GM18951 (cell line): ENCODE data around the gene GALNT18.

Source experiments
- POLR2A ChIP-seq: IDR thresholded peaks from 4 replicates; pipeline ENCODE4 v1.6.1; 2011; ENCODE audit warnings: mild to moderate bottlenecking; ENCODE audit not compliant: insufficient read length, insufficient read depth; ENCODE audit errors: extremely low read depth
- in situ Hi-C: fragments of 300-500 bp; cut with MboI; formaldehyde crosslinking; loops from one replicate; pipeline ENCODE4 v1.12.0; 2022; ENCODE audit warnings: low sequenced_read_pairs, mixed read lengths, inconsistent platforms; ENCODE audit not compliant: unreplicated experiment

Gene GALNT18

GRCh38 chr11:11420899-11421285 is 200.9 kb downstream of the GALNT18 start:
- in situ Hi-C loops: no loop called here
- no peak for TF ChIP-seq POLR2A

GRCh38 chr11:11420191-11420898 is 201.5 kb downstream of the GALNT18 start:
- no peak for TF ChIP-seq POLR2A

GRCh38 chr11:11419747-11420146 is 202.1 kb downstream of the GALNT18 start:
- in situ Hi-C loops: no loop called here
- no peak for TF ChIP-seq POLR2A

More at GRCh38 chr11:11420191-11420898, 201.5 kb downstream of the GALNT18 start:
- in situ Hi-C loops: no loop called here

GRCh38 chr11:11416917-11417316 is 204.9 kb downstream of the GALNT18 start:
- TF ChIP-seq POLR2A: no peak
- in situ Hi-C loops: no loop called here

- in situ Hi-C loops: no loop called here
- TF ChIP-seq POLR2A: no peak
Measured at GRCh38 chr11:11416502-11416901, 205.3 kb downstream of the GALNT18 start.

GRCh38 chr11:11415901-11416300 is 205.9 kb downstream of the GALNT18 start:
- no peak for TF ChIP-seq POLR2A
- in situ Hi-C loops: no loop called here

GRCh38 chr11:11414996-11415395 is 206.8 kb downstream of the GALNT18 start:
- in situ Hi-C loops: no loop called here
- TF ChIP-seq POLR2A: no peak

GRCh38 chr11:11413776-11414175 is 208.0 kb downstream of the GALNT18 start:
- no peak for TF ChIP-seq POLR2A
- in situ Hi-C loops: no loop called here

GRCh38 chr11:11411401-11411985 is 210.3 kb downstream of the GALNT18 start:
- in situ Hi-C loops: no loop called here
- TF ChIP-seq POLR2A: no peak

- TF ChIP-seq POLR2A: no peak
- in situ Hi-C loops: no loop called here
Measured at GRCh38 chr11:11409901-11410300, 211.9 kb downstream of the GALNT18 start.

- TF ChIP-seq POLR2A: no peak
- in situ Hi-C loops: no loop called here
Measured at GRCh38 chr11:11409224-11409623, 212.6 kb downstream of the GALNT18 start.

- no peak for TF ChIP-seq POLR2A
- in situ Hi-C loops: no loop called here
Measured at GRCh38 chr11:11408436-11409221, 213.2 kb downstream of the GALNT18 start.

GRCh38 chr11:11407763-11408084 is 214.1 kb downstream of the GALNT18 start:
- TF ChIP-seq POLR2A: no peak
- in situ Hi-C loops: no loop called here

GRCh38 chr11:11407065-11407762 is 214.6 kb downstream of the GALNT18 start:
- no peak for TF ChIP-seq POLR2A

GRCh38 chr11:11406652-11407051 is 215.2 kb downstream of the GALNT18 start:
- TF ChIP-seq POLR2A: no peak
- in situ Hi-C loops: no loop called here

More at GRCh38 chr11:11407065-11407762, 214.6 kb downstream of the GALNT18 start:
- in situ Hi-C loops: no loop called here
